IPS DF 4.7 (cell line): ENCODE measurements around the gene GPC6.

ENCODE experiments used
- DNase-seq: peaks from one replicate; pipeline ENCODE4 v3.0.0-alpha.2; 2013; ENCODE audit warnings: low spot score; ENCODE audit errors: extremely low read depth

The GPC6 gene

GRCh38 chr13:93730780-93731179 is 504.2 kb downstream of the GPC6 start:
- no peak for DNase-seq

- no peak for DNase-seq
Observed at GRCh38 chr13:93732186-93732585, 505.6 kb downstream of the GPC6 start.

DNA sequence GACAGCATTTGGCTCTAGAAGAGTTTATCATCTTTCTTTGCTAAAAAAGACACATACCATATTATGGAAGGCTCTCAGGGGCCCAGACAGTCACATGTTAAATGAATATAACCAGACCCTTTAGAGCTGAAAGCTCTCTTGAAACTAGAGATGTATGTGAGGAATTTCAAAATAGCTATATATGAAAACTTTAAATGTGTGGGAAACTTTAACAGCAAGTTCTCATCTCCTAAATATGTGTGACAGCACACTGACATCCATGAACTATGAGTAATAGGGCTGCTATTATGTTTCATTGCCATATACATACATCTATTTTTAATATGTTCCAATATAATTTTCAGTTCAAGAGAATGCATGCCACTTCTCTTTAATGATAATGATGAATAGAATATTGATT is 509.5 kb downstream of the GPC6 start:
- DNase-seq, result no peak

DNA sequence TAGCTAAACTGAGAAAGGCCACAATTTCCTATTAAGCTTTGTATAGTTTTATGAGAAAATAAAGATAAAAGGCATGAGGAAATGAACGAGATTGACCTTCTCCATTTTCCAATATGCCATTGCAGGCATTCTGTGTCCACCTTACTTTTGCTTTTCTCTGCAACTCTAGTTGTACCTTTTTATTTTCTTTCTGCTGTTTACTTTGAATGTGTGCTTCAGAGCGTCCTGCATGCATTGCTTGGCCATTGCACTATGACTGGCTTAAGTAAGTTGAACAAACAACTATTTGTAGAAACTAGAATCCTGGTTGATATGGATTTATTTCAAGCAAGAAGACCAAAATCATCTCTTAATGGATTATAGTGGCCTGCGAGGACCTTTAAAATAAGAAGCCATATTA is 510.3 kb downstream of the GPC6 start:
- no peak for DNase-seq

DNA sequence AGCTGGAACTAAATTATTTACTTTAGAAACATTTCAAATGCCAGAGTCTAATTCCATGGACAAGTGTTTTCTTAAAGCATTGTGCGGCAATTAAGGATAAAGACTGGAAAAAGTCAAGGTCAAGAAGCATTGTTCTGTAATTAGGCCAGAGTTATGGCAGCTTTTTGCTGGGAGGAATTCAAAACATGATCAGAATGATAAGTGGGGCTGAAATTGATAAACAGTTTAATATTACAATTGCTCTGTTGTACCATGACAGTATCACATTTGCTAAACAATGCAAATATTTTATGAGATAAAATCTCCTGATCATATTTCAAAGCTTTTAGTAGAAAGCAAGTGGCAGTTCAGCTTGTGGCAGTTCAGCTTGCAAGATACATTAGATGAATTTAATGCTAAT is 513.7 kb downstream of the GPC6 start:
- DNase-seq, result no peak

GRCh38 chr13:93744033-93744432 is 517.4 kb downstream of the GPC6 start:
- no peak for DNase-seq

DNA sequence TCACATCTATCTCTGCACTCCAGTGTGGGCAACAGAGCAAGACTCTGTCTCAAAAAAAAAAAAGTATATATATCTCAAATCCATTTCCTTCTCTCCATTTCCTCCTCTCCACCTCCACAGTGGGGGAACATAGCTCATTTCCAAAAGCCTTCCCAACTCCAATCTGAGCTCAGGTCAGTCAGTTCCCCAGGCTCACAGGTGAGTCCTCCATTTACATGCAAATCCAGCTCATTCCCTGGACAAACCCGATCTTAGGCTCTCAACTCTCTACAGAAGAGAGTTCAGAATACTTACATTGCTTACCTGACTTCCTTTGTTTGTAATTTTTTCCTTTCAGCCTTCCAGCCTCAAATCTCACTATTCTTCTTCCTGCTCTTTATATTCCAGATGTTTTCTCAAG is 518.3 kb downstream of the GPC6 start:
- DNase-seq, result no peak

GRCh38 chr13:93745884-93746283 is 519.3 kb downstream of the GPC6 start:
- no peak for DNase-seq

DNA sequence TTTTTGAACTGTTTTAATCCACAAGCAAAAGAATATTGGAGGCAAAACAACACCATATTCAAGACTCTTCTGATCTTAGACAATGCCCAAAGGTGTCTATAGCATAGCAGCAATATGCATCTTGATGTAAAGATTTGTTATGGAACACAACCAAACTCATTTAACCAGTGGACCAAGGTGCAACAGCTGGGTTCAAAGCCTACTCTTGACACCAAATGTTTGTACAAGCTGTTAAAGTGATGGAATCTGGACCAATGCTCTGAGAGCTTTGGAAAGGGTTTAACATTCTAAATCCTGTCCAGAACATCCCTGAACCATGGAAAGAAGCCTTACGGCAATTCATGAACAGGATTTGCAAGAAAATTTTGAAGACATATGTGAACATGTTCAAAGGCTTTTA is 520.0 kb downstream of the GPC6 start:
- no peak for DNase-seq

DNA sequence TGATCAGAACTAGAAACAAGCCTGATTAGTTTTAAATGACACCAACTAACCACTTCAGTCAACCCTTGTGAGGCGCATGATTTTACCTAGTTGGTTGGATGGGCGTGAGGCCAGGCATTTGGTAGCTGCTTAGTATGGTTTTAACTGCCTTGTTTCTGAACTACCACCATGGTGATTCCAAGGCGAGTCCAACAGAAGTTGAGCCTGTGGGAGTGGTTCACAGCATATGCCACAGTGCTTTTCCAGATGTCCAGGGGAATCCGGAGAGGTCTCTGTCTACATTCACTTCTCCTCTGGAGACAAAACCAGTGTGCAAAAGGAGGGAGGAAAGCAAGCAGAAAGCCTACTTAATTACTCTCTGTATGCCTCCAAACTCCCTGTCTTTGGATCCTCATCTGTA is 524.1 kb downstream of the GPC6 start:
- DNase-seq, result no peak

DNA sequence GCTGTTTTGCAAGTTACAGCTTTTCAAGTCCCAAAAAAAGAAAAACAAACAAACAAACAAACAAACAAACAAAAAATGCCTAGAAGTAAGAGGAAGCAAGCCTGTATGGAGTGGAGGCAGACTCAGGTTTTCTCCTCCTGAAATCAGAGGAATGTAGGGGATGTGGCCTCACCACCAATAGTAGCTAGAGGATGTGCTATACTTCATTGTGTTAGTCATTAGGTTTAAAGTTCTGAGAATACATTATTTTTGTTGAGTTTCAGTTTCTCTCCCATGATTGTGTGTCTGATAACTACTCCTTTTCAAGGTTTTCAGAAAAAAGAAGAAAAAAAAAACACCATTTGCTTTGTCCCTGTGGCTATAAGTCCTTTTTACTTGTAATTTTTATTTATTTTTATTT is 524.5 kb downstream of the GPC6 start:
- no peak for DNase-seq

DNA sequence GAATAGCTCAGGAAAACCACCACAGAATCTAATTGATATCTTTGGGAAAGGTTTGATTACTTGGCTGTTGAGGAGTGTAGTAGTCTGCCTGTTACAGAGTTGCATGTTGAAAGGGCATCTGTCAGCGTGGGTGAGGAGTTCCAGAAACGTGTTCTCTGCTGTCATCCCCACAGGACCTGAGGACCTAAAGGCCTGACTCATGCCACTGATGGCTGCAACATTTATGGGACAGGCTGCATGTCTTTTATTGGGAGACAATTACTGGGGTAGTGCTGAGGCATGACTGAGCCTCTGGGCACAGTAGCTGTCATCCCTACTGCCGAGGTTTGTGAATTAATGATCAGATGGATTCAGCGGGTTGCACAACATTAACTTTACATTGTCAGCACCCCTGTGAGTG is 525.9 kb downstream of the GPC6 start:
- DNase-seq, result no peak

DNA sequence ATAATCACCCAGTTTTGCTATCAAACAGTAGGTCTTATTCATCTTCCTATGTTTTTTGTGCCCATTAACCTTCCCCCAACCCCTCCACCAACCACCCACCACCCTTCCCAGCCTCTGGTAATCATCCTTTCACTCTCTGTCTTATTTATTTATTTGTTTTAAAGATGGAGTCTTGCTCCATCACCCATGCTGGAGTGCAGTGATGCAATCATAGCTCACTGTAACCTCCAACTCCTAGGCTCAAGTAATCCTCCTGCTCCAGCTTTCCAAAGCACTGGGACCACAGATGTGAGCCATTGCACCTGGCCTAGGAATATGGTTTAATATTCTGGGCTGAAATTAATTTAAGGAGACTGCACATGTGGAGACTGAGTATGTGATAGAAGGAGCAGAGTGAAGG is 527.0 kb downstream of the GPC6 start:
- DNase-seq, result no peak

GRCh38 chr13:93755341-93755740 is 528.7 kb downstream of the GPC6 start:
- DNase-seq, result no peak

DNA sequence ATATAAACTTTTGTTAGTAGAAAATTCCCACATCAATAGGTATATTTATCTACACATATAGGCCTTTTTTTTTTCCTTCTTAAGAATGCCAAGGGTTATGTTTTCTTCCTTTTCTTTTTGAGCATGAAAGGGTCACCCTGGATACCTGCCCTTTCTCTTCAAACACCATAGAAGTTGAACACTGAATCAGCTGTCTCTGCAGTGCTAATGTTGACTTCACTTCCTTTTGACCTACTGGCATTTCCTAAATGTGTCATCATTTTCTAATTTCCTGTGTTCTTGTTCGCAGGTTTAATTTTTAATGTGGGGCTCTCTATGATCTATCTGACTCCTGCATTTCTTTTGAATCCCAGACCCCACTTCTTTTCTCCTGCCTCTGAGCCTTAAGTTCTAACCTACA is 532.0 kb downstream of the GPC6 start:
- DNase-seq, result no peak

- DNase-seq, result no peak
Observed at GRCh38 chr13:93762708-93763426, 536.3 kb downstream of the GPC6 start.

GRCh38 chr13:93765062-93765461 is 538.5 kb downstream of the GPC6 start:
- DNase-seq, result no peak

- DNase-seq, result no peak
Observed at GRCh38 chr13:93765811-93766210, 539.2 kb downstream of the GPC6 start.

GRCh38 chr13:93766719-93767118 is 540.1 kb downstream of the GPC6 start:
- no peak for DNase-seq

GRCh38 chr13:93767180-93767916 is 540.7 kb downstream of the GPC6 start:
- DNase-seq, result no peak

- DNase-seq, result no peak
Observed at GRCh38 chr13:93767917-93768409, 541.4 kb downstream of the GPC6 start.

- no peak for DNase-seq
Observed at GRCh38 chr13:93769101-93769500, 542.5 kb downstream of the GPC6 start.

GRCh38 chr13:93769607-93770006 is 543.0 kb downstream of the GPC6 start:
- no peak for DNase-seq
